NB4 (cell line): ENCODE data around the gene CLEC4G.
"Not testable (repeated sequence)": the region's sequence is repeated elsewhere in the genome, so short reads cannot be mapped to it uniquely, and the experiment has no call there.

Experiments
- DNase-seq: peaks from one replicate; pipeline ENCODE4 v3.0.0; 2010; ENCODE audit warnings: low read depth
- H3K4me3 ChIP-seq: one replicate; pipeline ENCODE4 v1.5.1; 2011; ENCODE audit warnings: mild to moderate bottlenecking, low read depth, low read length, moderate library complexity
- CTCF ChIP-seq: IDR thresholded peaks from one replicate; pipeline ENCODE4 v1.5.1; 2012; ENCODE audit warnings: low read depth, low read length
- MAX ChIP-seq: IDR thresholded peaks from 2 replicates; pipeline ENCODE4 v1.6.1; 2011; ENCODE audit warnings: low read depth, low read length
- MYC ChIP-seq: IDR thresholded peaks from 2 replicates; pipeline ENCODE4 v1.6.1; 2011; ENCODE audit warnings: low read depth, low read length
- POLR2A ChIP-seq: IDR thresholded peaks from 2 replicates; pipeline ENCODE4 v1.6.1; 2011; ENCODE audit warnings: mild to moderate bottlenecking; ENCODE audit not compliant: insufficient read length; ENCODE audit errors: extremely low read depth

Gene CLEC4G

GRCh38 chr19:7766535-7766934, 34.6 kb upstream of the CLEC4G start:
- TF ChIP-seq CTCF, result no peak
- no peak for TF ChIP-seq MYC
- no peak for TF ChIP-seq MAX
- TF ChIP-seq POLR2A, result no peak
- H3K4me3 ChIP-seq, result no peak overlapping the region
- no peak for DNase-seq

- not testable (repeated sequence) for H3K4me3 ChIP-seq, DNase-seq
Observed at GRCh38 chr19:7765043-7765442, 33.1 kb upstream of the CLEC4G start.

- not testable (repeated sequence) for H3K4me3 ChIP-seq, DNase-seq
Observed at GRCh38 chr19:7764157-7764556, 32.2 kb upstream of the CLEC4G start.

- TF ChIP-seq POLR2A, result no peak
- TF ChIP-seq MAX, result no peak
- no peak for TF ChIP-seq MYC
- no peak for TF ChIP-seq CTCF
- DNase-seq, result no peak
- no peak overlapping the region for H3K4me3 ChIP-seq
Observed at GRCh38 chr19:7763696-7764095, 31.8 kb upstream of the CLEC4G start.

GRCh38 chr19:7762719-7763293, 30.9 kb upstream of the CLEC4G start, which contains the start of gene CLEC4M:
Gene CLEC4M (plus strand): TSS chr19:7763243. CDS start chr19:7763267, 24 bp downstream.
- H3K4me3 ChIP-seq, result no peak within 1 kb of the TSS
- TF ChIP-seq CTCF (no peak), MAX (no peak), MYC (no peak), POLR2A (no peak)
- no peak for DNase-seq

GRCh38 chr19:7759156-7759555, 27.2 kb upstream of the CLEC4G start:
- TF ChIP-seq CTCF, result no peak
- no peak for TF ChIP-seq MAX
- TF ChIP-seq MYC, result no peak
- no peak for TF ChIP-seq POLR2A
- DNase-seq, result no peak
- no peak overlapping the region for H3K4me3 ChIP-seq

GRCh38 chr19:7757358-7757757, 25.4 kb upstream of the CLEC4G start:
- no peak overlapping the region for H3K4me3 ChIP-seq
- DNase-seq, result no peak
- TF ChIP-seq MYC (no peak), POLR2A (no peak), MAX (no peak), CTCF (no peak)
